ENCODE results near the gene FRAT1.

FRAT1 gene

GRCh38 chr10:97307866-97308780 lies 10.9 kb upstream of the FRAT1 start:
- peak; percentile 5 for DNase-seq

GRCh38 chr10:97311111-97311626 lies 7.9 kb upstream of the FRAT1 start:
- DNase-seq, result no peak

- no peak for DNase-seq
Measured at GRCh38 chr10:97312897-97313296, 6.2 kb upstream of the FRAT1 start.

- no peak for DNase-seq
Measured at GRCh38 chr10:97314671-97315070, 4.4 kb upstream of the FRAT1 start.

- DNase-seq, result peak; percentile 46
Measured at GRCh38 chr10:97319671-97320479, 804 bp downstream of the FRAT1 start.

GRCh38 chr10:97320480-97321031 lies 1.5 kb downstream of the FRAT1 start:
- no peak for DNase-seq

GRCh38 chr10:97321032-97321803 lies 2.1 kb downstream of the FRAT1 start:
- DNase-seq, result peak; percentile 59

GRCh38 chr10:97321804-97322190 lies 2.7 kb downstream of the FRAT1 start:
- peak; percentile 24 for DNase-seq

GRCh38 chr10:97323501-97323900 lies 4.4 kb downstream of the FRAT1 start:
- no peak for DNase-seq

- peak; percentile 14 for DNase-seq
Measured at GRCh38 chr10:97325754-97326153, 6.7 kb downstream of the FRAT1 start.

GRCh38 chr10:97327348-97328294 lies 8.6 kb downstream of the FRAT1 start:
- DNase-seq, result no peak

- no peak for DNase-seq
Measured at GRCh38 chr10:97328646-97329453, 9.8 kb downstream of the FRAT1 start.

- no peak for DNase-seq
Measured at GRCh38 chr10:97329766-97330165, 10.7 kb downstream of the FRAT1 start.

GRCh38 chr10:97331153-97331703 lies 12.2 kb downstream of the FRAT1 start:
- no peak for DNase-seq

GRCh38 chr10:97332591-97333350 lies 13.7 kb downstream of the FRAT1 start:
- peak; percentile 37 for DNase-seq

GRCh38 chr10:97333351-97333600 lies 14.2 kb downstream of the FRAT1 start:
- DNase-seq, result peak; percentile 60

- DNase-seq, result peak; percentile 60
Measured at GRCh38 chr10:97333601-97334369, 14.7 kb downstream of the FRAT1 start.

GRCh38 chr10:97334370-97335175 lies 15.5 kb downstream of the FRAT1 start, which contains the start of gene FRAT2:
FRAT2 (minus strand) TSS chr10:97334729; CDS start chr10:97334572, 157 bp downstream.
- DNase-seq, result peak; percentile 86
